ENCODE results near the gene FMNL2.

The FMNL2 gene

DNA sequence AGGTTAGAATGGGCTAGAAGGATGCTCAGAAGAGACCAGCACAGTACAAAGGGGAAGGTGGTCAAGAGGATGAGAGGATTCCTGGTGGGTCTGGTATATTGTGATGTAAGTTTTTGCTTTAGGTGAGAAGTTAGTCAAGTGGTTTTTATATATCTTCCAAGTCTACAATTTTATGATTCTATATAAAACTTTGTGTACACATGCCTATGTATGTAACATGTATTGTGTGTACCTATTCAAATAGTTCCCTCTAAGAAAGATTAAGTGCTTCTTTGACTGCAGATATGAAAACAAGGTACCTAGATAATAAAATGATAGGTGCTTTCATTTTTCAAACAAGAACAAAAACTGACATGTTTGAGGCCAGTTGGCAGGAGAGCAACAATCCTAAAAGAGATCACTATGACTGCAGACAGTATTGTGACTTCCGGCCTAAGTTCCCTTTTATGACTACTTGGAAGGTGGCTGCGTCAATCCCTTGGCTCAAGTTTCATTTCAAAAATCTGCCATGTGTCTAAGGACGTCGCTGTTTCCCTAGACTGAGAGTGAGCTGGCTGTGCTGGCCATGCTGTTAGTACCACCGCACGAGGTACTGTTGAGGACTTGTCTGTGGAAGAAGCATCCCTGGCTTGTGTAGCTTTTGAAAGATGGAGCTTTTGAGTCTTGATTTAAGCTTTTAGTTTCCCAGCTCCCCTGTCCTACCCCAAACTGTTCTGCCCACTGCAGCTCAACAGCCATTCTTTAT is 259.2 kb downstream of the FMNL2 start:
- DNase-seq (ENCODE audit: insufficient read length, low spot score), result peak; percentile 29
- peak; percentile 91 for FAIRE-seq
- TF ChIP-seq POU2F2 (IDR thresholded peaks at IDR 0.05; ENCODE audit: low read depth, low read length), result no peak

DNA sequence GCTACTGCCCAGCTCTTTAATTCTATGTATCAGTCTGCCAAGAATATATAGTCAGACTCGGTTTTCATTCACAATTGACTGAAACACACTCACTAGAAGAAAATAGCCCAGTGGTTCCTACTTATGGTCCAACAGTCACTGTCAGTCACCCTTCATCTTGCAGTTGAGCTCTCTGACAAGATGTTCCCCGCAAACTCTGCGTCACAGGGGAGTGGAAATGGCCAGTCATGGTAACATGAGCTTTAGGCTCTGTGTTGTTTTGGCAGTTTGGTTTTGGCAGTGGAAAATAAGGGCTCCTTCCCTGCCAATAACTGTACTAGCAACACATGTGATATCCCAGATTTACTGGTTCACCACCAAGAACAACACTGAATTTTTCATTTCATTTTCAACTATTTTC is 259.8 kb downstream of the FMNL2 start:
- TF ChIP-seq PAX5 (IDR thresholded peaks at IDR 0.05; ENCODE audit: insufficient read depth, low read length, severe bottlenecking) (no peak), SPI1 (IDR thresholded peaks at IDR 0.05; ENCODE audit: low read depth, low read length) (no peak), POU2F2 (IDR thresholded peaks at IDR 0.05; ENCODE audit: low read depth, low read length) (no peak)
- FAIRE-seq, result peak; percentile 16
- no peak for DNase-seq (ENCODE audit: insufficient read length, low spot score)

DNA sequence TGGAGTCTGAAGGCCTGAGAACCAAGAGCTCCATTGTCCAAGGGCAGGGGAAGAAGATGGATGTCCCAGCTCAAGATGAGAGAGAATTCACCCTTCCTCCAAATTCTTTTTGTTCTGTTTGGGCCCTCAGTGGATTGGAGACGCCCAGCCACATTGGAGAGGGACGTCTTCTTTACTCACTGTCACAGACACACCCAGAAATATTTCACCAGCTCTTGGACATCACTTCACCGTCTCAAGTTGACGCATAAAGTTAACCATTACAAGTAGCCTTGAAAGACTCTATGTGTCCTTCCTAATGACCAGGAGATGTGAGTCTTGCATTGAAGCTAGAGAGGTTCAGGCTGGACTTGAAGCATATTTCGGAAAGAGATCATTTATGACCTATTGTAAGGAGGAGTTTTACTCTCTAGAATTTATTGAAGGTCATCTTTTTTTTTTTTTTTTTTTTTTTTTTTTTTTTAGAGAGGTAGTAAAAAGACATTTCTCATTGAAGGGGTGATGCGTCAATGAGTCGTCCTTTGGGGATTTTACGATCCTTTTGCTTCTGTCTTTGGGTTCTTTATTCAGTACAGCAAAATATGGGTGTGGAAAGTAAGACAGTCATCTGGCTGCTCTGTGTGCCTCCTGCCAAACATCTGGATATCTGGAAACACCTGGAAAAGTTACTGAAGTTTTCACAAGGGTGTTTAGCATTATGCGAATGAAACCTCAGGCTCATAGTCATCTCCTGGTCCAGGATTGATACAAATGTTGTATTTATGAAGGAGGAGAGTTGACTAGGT is 264.2 kb downstream of the FMNL2 start:
- no peak for DNase-seq (ENCODE audit: insufficient read length, low spot score)
- no peak for FAIRE-seq
- no peak for TF ChIP-seq POLR2AphosphoS5 (IDR thresholded peaks at IDR 0.05; ENCODE audit: low read depth, low read length)
- no peak for TF ChIP-seq POU2F2 (IDR thresholded peaks at IDR 0.05; ENCODE audit: low read depth, low read length)
- no peak for TF ChIP-seq SPI1 (IDR thresholded peaks at IDR 0.05; ENCODE audit: low read depth, low read length)
- TF ChIP-seq TAF1 (IDR thresholded peaks at IDR 0.05; ENCODE audit: low read depth, low read length), result no peak
- TF ChIP-seq PAX5 (IDR thresholded peaks at IDR 0.05; ENCODE audit: insufficient read depth, low read length, severe bottlenecking), result no peak
- TF ChIP-seq POLR2A (IDR thresholded peaks at IDR 0.05; ENCODE audit: low read depth, low read length), result no peak

DNA sequence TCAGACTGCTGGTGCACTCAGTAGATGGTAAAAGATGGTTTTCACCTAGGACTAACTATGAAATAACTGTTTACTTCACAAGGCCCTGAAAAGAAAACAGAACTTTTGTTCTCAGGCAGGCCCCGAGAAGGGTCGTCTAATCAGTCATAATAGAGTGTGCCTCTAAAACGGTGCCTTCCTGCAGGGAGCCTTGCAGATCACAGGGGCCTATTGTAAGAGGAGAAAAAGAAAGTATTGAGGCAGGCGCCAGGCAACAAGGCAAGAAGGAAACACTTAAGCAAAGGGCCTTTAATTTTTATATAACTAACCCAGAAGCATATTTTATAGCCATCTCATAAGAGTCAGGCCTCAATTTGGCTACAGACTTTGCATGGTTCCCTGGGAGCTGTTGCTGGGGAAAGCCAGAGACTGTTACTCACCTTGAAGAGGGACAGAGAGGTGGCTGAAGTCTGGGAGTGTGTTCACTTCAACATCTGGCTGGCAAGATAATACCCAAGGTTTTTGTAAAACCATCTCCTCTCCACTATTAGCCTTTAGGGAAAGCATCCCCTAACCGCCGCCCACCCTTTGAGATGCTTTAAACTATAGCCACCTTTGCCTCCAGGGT is 265.2 kb downstream of the FMNL2 start:
- TF ChIP-seq TAF1 (IDR thresholded peaks at IDR 0.05; ENCODE audit: low read depth, low read length) (no peak), POLR2A (IDR thresholded peaks at IDR 0.05; ENCODE audit: low read depth, low read length) (no peak), POLR2AphosphoS5 (IDR thresholded peaks at IDR 0.05; ENCODE audit: low read depth, low read length) (no peak), SPI1 (IDR thresholded peaks at IDR 0.05; ENCODE audit: low read depth, low read length) (no peak), POU2F2 (IDR thresholded peaks at IDR 0.05; ENCODE audit: low read depth, low read length) (no peak), PAX5 (IDR thresholded peaks at IDR 0.05; ENCODE audit: insufficient read depth, low read length, severe bottlenecking) (no peak)
- no peak for FAIRE-seq
- no peak for DNase-seq (ENCODE audit: insufficient read length, low spot score)

DNA sequence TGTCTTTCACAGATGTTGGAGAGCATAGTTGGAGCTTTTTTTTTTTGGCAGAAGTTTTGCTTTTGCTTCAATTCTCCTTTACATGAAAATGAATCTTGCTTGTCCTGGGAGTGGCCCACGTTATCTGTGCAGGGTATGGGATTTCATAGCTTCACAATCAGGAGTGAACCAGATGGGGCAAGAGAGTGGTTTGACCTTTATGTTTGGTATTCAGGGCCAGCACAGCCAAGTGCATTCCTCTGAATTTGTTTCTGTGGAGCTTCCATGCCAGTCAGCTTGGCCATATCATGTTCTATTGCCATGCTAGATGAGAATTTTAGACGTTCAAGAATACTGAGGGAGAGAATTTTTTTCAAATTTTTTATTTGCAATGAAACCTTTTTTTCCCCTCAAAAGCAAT is 265.7 kb downstream of the FMNL2 start:
- FAIRE-seq, result no peak
- DNase-seq (ENCODE audit: insufficient read length, low spot score), result no peak
- TF ChIP-seq SPI1 (IDR thresholded peaks at IDR 0.05; ENCODE audit: low read depth, low read length) (no peak), POU2F2 (IDR thresholded peaks at IDR 0.05; ENCODE audit: low read depth, low read length) (no peak), POLR2AphosphoS5 (IDR thresholded peaks at IDR 0.05; ENCODE audit: low read depth, low read length) (no peak), PAX5 (IDR thresholded peaks at IDR 0.05; ENCODE audit: insufficient read depth, low read length, severe bottlenecking) (no peak), TAF1 (IDR thresholded peaks at IDR 0.05; ENCODE audit: low read depth, low read length) (no peak), POLR2A (IDR thresholded peaks at IDR 0.05; ENCODE audit: low read depth, low read length) (no peak)

DNA sequence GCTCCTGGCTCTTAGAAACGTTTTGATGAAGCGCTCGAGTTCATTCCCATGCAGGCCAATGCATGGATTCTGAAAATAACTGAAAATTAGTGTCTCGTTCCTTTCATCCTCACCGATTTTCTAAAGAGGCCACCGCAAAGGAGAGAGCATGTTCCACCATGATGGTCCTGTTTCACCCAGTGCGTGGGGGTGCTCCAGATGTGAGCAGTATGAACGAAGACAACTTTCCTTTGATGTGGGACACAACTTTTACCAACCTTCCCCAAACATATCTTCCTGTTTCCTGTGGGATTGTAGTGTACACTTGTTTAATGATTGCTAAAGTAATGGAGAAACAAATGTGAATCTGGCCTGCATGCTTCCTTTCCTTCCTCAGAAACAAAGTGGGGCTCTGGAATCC is 267.8 kb downstream of the FMNL2 start:
- FAIRE-seq (no peak), DNase-seq (ENCODE audit: insufficient read length, low spot score) (no peak)
- TF ChIP-seq POU2F2 (IDR thresholded peaks at IDR 0.05; ENCODE audit: low read depth, low read length) (no peak), SPI1 (IDR thresholded peaks at IDR 0.05; ENCODE audit: low read depth, low read length) (no peak), PAX5 (IDR thresholded peaks at IDR 0.05; ENCODE audit: insufficient read depth, low read length, severe bottlenecking) (no peak), POLR2A (IDR thresholded peaks at IDR 0.05; ENCODE audit: low read depth, low read length) (no peak), TAF1 (IDR thresholded peaks at IDR 0.05; ENCODE audit: low read depth, low read length) (no peak), POLR2AphosphoS5 (IDR thresholded peaks at IDR 0.05; ENCODE audit: low read depth, low read length) (no peak)

DNA sequence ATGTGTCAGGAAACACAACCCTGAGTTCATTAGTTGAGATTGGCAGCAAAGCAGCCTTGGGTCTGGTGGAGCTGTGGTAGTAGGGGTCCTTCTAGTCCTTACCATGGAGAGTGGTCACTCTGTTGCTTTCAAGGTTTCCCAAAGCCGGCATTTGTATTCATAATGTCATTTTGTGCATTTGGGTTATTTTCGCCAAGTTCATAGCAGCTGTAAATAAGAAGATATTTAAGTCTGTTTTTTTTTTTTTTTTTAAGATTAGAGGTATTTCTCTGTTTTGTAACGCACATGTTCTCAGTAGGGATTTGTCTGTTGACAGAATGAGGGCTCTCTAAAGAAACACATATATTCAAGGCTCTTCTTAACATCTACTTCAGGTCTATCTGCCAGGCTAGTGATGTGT is 268.2 kb downstream of the FMNL2 start:
- no peak for DNase-seq (ENCODE audit: insufficient read length, low spot score)
- no peak for FAIRE-seq
- TF ChIP-seq POLR2AphosphoS5 (IDR thresholded peaks at IDR 0.05; ENCODE audit: low read depth, low read length) (no peak), POLR2A (IDR thresholded peaks at IDR 0.05; ENCODE audit: low read depth, low read length) (no peak), PAX5 (IDR thresholded peaks at IDR 0.05; ENCODE audit: insufficient read depth, low read length, severe bottlenecking) (no peak), POU2F2 (IDR thresholded peaks at IDR 0.05; ENCODE audit: low read depth, low read length) (no peak), TAF1 (IDR thresholded peaks at IDR 0.05; ENCODE audit: low read depth, low read length) (no peak), SPI1 (IDR thresholded peaks at IDR 0.05; ENCODE audit: low read depth, low read length) (no peak)

DNA sequence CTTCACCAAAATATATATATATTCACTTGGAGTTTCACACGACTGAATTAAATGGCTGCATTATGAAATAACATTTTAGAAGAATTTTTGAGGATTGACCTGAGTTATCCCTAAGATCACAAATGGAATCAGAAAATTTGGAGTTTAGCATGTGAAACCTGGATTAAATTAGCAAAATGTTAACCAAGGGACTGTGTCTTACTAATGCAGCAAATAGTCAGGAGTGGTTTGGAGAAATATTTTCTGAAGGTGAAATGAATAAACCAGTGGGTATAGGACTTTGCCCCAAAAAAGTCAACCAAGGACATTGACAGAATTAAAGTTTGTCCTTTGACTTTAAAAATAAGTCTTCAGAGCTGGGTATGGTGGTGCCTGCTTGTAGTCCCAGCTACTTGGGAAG is 271.1 kb downstream of the FMNL2 start:
- TF ChIP-seq PAX5 (IDR thresholded peaks at IDR 0.05; ENCODE audit: insufficient read depth, low read length, severe bottlenecking) (no peak), POU2F2 (IDR thresholded peaks at IDR 0.05; ENCODE audit: low read depth, low read length) (no peak), TAF1 (IDR thresholded peaks at IDR 0.05; ENCODE audit: low read depth, low read length) (no peak), SPI1 (IDR thresholded peaks at IDR 0.05; ENCODE audit: low read depth, low read length) (no peak), POLR2A (IDR thresholded peaks at IDR 0.05; ENCODE audit: low read depth, low read length) (no peak), POLR2AphosphoS5 (IDR thresholded peaks at IDR 0.05; ENCODE audit: low read depth, low read length) (no peak)
- DNase-seq (ENCODE audit: insufficient read length, low spot score), result no peak
- FAIRE-seq, result no peak

DNA sequence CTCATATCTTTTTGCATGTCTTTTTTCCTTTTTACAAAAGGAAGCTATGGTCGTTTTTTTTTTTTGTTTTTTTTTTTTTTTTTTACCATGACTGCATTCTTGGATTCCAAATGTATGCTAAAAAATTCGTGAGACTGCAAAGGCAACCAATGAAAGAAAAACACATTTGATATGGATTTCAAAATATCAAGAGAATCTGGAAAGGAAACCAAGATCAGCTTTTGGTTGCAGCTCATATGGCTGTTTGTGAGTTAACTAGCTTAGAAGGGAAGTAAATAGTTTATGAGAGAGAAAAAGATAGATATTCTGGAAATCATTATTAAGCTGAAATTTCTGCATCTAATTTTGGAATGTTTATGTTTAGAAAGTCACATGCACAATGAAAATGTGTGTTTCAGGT is 272.0 kb downstream of the FMNL2 start:
- TF ChIP-seq POLR2A (IDR thresholded peaks at IDR 0.05; ENCODE audit: low read depth, low read length) (no peak), TAF1 (IDR thresholded peaks at IDR 0.05; ENCODE audit: low read depth, low read length) (no peak), PAX5 (IDR thresholded peaks at IDR 0.05; ENCODE audit: insufficient read depth, low read length, severe bottlenecking) (no peak), SPI1 (IDR thresholded peaks at IDR 0.05; ENCODE audit: low read depth, low read length) (no peak), POLR2AphosphoS5 (IDR thresholded peaks at IDR 0.05; ENCODE audit: low read depth, low read length) (no peak)
- no peak for FAIRE-seq
- DNase-seq (ENCODE audit: insufficient read length, low spot score), result no peak
